Measurements from ENCODE around the gene GRHL3.

- TF ChIP-seq CTCF (IDR thresholded peaks at IDR 0.05) (no peak), POLR2A (IDR thresholded peaks at IDR 0.05) (no peak), EP300 (IDR thresholded peaks at IDR 0.05) (no peak)
These were observed 43.2 kb downstream of the GRHL3 start for GRCh38 chr1:24362396-24362795.

Data from tibial nerve (tissue), 4 donors.